Hematopoietic multipotent progenitor cell treated with erythropoietin and hydrocortisone succinate and interleukin-3 and kit ligand, for 6 days (in vitro differentiated cells): ENCODE results near the gene PRKG1.
"Not testable (repeated sequence)": the region's sequence is repeated elsewhere in the genome, so short reads cannot be mapped to it uniquely, and the experiment has no call there.

Experiments
- DNase-seq: peaks from one replicate; pipeline ENCODE4 v3.0.0-alpha.2; 2015

PRKG1 gene

DNA sequence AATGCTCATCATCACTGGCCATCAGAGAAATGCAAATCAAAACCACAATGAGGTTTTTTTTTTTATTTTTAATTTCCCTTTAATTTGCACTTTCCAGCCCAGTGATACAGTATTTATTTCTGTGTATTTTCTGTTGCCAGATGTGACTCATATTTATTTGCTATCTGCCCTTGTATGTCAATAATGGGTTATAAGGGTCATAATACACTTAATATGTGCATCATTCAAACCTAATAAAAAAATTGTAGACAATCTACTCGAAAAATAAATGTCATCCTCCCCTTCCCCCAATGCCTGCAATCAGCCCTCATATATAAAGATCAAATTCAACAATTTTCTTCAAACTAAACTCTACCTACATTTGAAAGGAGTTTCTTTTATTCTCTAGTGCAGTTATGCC, 470.6 kb downstream of the PRKG1 start:
- no peak for DNase-seq

DNA sequence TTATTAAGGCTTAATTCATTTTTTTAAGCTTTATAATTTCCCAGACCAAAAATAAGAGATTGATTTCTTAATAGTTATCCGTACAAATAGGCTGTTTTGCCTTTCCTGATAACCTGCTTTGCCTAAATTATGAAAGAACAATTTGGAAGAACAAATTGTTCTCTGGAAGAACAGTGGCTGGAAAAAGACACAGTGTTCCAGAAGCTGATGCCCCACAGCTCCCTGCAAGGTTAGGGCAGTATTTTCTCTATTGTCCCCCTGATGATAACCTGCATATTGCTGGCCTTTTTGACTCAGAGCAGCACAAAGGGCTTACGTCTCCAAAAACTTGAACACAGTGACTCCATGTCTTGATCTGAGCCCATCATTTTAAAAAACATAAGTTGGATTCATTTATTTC, 473.7 kb downstream of the PRKG1 start:
- no peak for DNase-seq

GRCh38 chr10:51552879-51553278, 478.6 kb downstream of the PRKG1 start:
- no peak for DNase-seq

GRCh38 chr10:51564896-51565510, 490.7 kb downstream of the PRKG1 start:
- no peak for DNase-seq

- DNase-seq: no peak
Measured at GRCh38 chr10:51567271-51567670, 493.0 kb downstream of the PRKG1 start.

DNA sequence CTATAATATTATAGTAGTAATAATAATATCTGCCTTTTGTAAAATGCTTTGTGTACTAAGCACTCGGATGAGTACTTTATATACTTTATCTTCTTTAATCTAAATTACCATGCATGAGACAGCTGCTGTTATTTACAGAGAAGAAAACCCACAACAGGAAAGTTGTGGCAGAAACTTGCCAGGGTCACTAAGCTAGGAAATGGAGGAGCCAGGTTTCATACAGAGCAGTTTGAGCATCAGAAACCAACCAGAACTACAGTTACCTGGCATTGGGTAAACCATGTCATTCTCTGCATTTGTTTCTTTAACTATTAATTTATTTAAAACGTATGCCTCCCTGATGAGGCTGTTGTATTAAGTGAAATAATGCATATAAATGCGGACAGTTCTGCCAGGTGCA, 495.2 kb downstream of the PRKG1 start:
- DNase-seq: no peak

DNA sequence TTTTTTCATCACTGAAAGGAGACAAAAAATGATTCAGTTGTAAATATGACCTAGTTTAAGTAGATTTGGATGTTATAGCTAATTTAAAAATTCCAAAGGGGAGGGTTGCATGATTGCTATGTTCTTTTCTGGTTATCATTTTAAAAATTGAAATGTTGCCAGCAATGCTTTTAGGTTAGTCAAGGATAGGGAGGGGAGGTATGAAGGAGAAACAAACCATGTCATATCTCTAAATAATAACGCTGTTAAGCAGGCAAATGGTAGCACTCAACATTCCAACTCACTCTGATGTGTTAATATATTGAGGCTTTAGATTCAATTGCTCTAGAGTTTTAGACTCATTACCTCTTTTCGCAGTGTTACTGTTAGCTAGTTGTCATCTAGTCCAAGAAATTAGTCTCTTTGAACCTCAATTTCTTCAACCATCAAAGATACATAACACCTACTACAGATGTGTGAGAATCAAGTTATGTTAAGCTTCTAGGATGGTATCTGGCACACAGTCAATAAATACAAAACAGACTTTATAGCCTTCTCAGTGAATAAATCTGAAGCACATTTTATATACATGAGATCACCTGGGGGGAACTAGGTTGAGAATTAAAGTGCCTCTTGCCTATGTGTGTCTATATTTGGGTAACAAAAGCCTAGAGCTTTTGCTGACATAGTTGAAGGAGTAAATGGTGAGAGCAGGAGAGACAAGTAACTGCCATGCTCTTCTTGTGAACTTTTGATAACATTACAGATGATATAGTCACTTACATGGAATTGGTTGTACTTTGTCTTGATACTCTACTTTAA, 500.2 kb downstream of the PRKG1 start:
- DNase-seq: no peak

GRCh38 chr10:51581196-51581595, 506.9 kb downstream of the PRKG1 start:
- DNase-seq: not testable (repeated sequence)

- no peak for DNase-seq
Measured at GRCh38 chr10:51583976-51584375, 509.7 kb downstream of the PRKG1 start.

DNA sequence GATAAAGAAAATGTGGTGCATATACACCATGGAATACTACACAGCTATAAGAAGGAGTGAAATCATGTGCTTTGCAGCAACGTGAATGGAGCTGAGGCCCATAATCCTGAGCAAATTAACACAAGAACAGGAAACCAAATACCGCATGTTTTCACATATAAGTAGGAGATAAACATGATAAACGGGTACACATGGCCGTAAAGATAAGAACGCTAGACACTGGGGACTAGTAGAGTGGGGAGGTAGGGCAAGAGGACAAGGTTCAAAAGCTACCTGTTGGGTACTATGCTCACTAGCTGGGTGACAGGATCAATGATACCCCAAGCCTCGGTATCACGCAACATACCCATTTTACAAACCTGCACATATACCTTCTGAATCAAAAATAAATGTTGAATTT, 511.5 kb downstream of the PRKG1 start:
- DNase-seq: peak; percentile 1

- no peak for DNase-seq
Measured at GRCh38 chr10:51588984-51589383, 514.7 kb downstream of the PRKG1 start.

DNA sequence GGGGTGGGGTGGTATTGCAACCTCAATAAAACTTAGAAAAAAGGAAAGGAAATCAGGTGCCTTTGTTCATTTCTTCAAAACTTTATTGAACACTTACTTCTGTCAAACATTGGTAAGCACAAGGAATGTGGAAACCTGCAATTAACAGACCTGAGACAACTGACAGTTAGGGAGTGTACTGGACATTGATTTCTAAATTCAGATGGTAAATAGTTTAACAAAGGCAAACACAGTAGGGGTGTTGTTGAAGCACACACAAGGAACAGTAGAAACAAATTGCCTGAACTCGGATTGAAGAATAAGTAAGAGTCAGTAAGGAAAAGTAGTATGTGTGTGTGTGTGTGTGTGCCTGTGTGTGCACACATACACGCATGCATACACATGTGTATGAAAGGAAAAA, 516.5 kb downstream of the PRKG1 start:
- DNase-seq: no peak

GRCh38 chr10:51596695-51597094, 522.4 kb downstream of the PRKG1 start:
- no peak for DNase-seq

GRCh38 chr10:51599647-51600046, 525.4 kb downstream of the PRKG1 start:
- no peak for DNase-seq

DNA sequence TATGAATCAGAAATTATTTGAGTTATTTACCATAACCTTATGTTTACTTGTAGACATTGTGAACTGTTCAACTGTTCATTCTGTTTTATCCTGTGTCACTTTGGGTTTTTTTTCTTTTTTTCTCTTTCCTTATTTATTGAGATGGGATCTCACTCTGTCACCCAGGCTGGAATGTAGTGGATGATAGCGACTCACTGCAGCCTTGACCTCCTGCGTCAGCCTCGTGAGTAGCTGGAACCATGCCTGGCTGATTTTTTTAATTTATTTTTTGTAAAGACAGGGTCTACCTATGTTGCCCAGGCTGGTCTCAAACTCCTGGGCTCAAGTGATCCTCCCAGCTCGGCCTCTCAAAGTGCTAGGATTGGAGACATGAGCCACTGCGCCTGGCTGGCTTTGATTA, 528.0 kb downstream of the PRKG1 start:
- DNase-seq: no peak

- DNase-seq: no peak
Measured at GRCh38 chr10:51604579-51604978, 530.3 kb downstream of the PRKG1 start.

- no peak for DNase-seq
Measured at GRCh38 chr10:51606825-51607462, 532.7 kb downstream of the PRKG1 start.

DNA sequence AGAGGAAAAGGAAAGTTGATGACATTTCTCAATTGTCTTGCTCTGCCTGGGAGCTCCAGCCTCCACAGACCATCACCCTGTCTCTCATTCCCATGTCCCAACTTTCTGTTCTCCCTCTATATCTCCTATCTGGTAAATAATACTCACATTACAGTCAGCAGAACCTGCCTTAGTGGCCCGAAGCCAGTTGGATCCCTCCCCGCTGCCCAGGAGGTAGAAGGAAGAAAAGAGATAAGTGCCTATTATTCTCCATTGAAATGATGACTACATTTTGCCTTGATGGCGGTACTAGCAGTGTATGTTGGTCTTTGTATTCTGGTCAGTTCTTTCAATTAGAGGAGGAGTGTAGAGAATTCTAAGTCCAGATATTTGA, 533.2 kb downstream of the PRKG1 start:
- no peak for DNase-seq

- DNase-seq: no peak
Measured at GRCh38 chr10:51608211-51608610, 533.9 kb downstream of the PRKG1 start.

GRCh38 chr10:51615764-51616298, 541.5 kb downstream of the PRKG1 start:
- no peak for DNase-seq

- no peak for DNase-seq
Measured at GRCh38 chr10:51617576-51618235, 543.4 kb downstream of the PRKG1 start.

- DNase-seq: no peak
Measured at GRCh38 chr10:51619365-51619764, 545.1 kb downstream of the PRKG1 start.

DNA sequence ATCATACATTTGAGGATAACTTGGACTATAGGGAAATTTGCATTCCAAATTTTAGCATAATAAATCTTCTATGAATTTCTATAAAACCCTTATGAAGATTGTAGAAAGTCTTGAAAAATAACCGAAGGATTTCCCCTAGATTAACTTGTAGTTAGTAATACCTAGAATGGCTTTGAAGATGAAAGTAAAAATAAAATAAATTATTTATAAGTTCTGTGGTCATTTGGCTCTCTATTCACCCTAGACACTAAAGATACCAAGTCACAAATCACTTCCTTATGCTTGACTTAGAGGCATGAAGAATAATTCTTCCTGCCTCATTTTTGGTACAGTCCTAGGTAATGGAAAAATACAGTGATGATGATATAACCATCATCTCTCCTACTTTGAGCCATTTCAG, 545.8 kb downstream of the PRKG1 start:
- no peak for DNase-seq
